ENCODE results near the gene UTP25.

Gene UTP25

DNA sequence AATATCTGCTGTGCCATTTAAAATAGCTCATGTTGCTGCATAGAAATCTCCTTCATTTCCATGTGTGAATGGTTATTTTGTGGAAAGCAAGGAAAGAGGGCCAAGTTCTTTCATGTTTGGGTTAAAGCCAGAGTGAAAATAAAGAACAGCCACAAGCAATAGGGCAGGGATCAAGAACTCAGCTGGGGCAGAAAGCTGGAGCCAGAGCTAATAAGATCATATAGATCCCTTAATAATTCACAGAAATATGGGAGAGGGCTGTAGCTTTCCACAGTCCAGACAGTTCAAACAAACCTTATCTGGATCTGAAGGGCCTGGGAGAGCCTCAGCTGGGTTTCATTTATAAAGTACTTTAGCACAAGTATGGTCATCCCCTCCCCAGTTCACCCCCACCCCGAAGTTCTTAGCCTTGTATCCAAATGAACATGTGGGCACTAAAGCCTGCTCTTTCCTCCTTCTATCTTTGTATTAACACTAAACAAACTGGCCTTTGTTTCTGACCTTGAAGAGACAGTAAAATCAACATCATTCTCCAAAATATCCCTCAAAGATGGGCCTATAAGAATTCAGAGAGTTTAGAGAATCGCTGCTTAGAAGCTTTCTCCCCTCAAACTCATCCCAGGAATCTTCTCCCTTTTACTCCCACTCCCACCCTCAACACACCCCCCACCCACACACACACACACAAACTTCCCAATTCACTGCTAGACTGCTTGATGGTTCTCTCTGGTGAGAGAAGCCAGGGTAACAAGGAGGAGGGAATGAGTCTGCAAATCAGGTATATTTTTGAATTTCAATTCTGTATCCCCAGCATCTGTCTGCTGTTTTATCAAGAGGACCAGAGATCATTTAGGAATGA lies 41.7 kb downstream of the UTP25 start:
- H2BK15ac ChIP-seq (replicated peaks; ENCODE audit: low read depth) = no peak overlapping the region
- no peaks in the 10 kb centered on the region for H3K4me1 ChIP-seq (ENCODE audit: control insufficient read depth, low read depth, low read length)
- no peaks in the 10 kb centered on the region for H3K36me3 ChIP-seq (ENCODE audit: control insufficient read depth, insufficient read depth, low read length)
- no peak overlapping the region for H4K8ac ChIP-seq (ENCODE audit: low read depth, low read length)
- no peak overlapping the region for H2AK5ac ChIP-seq (ENCODE audit: low read length)
- H3K4me2 ChIP-seq (ENCODE audit: low read length) = no peak overlapping the region
- H2BK120ac ChIP-seq (ENCODE audit: low read depth, low read length) = no peak overlapping the region
- H3K23ac ChIP-seq (ENCODE audit: low read length) = no peak overlapping the region
- no peaks in the 10 kb centered on the region for H3K79me1 ChIP-seq (ENCODE audit: low read length)
- H3K9ac ChIP-seq (ENCODE audit: low read length) = no peak overlapping the region
- H4K5ac ChIP-seq (ENCODE audit: low read length) = no peak overlapping the region
- H2BK5ac ChIP-seq (ENCODE audit: low read length) = no peak overlapping the region
- DNase-seq = no peak
- H3K27ac ChIP-seq (ENCODE audit: low read depth, low read length) = no peak overlapping the region
- no peak overlapping the region for H3K18ac ChIP-seq (ENCODE audit: low read length)
- H3K79me2 ChIP-seq (ENCODE audit: control insufficient read depth, insufficient read depth, low read length) = no peaks in the 10 kb centered on the region
- no peaks in the 10 kb centered on the region for H3K27me3 ChIP-seq (ENCODE audit: insufficient read depth, low read length, poor library complexity)
- no CpG with 5 or more reads among the region's 2 CpGs for WGBS (ENCODE audit: extremely low coverage, insufficient coverage, low lambda C conversion rate)
- H3K56ac ChIP-seq (ENCODE audit: low read length) = no peak overlapping the region
- H3K4me3 ChIP-seq (ENCODE audit: low read length) = no peak overlapping the region
- no peak overlapping the region for H3K4ac ChIP-seq (ENCODE audit: low read depth, low read length)

DNA sequence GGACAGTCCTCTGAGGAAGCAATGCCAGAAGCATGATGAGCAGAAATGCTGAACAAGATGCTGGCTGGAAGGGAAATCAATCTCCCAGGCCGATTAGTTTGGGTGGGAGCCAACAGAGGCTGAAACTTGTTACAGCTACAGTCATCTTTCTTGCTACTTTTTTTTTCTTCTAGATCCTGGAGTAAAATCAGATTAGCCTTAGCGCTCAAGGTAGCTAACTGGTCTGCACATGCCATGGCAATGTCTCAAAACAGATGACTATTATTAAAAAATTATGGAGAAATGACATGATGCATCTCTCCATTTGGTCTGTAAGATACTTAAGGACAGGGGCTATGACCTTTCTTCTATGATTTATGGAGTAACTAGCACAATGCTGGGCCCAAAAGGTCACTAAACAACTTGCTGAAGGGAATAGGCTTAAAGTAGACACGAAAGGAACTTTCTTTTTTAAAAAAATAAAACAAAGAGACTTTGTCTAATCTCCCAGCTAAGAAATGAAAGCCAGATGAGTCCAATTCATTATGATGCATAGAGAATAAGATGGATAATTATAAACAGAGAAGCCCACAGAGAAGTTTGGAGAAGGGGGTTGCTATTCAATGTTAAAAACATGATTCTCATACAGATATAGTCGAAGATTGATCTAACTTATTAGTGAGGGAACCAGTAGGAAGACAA lies 42.5 kb downstream of the UTP25 start:
- Histone ChIP-seq H4K5ac (ENCODE audit: low read length) (no peak overlapping the region), H3K36me3 (ENCODE audit: control insufficient read depth, insufficient read depth, low read length) (no peaks in the 10 kb centered on the region), H3K18ac (ENCODE audit: low read length) (no peak overlapping the region), H3K4me2 (ENCODE audit: low read length) (no peak overlapping the region), H2AK5ac (ENCODE audit: low read length) (no peak overlapping the region), H3K4me3 (ENCODE audit: low read length) (no peak overlapping the region), H3K4ac (ENCODE audit: low read depth, low read length) (no peak overlapping the region), H3K4me1 (ENCODE audit: control insufficient read depth, low read depth, low read length) (no peaks in the 10 kb centered on the region), H2BK15ac (replicated peaks; ENCODE audit: low read depth) (no peak overlapping the region), H3K79me2 (ENCODE audit: control insufficient read depth, insufficient read depth, low read length) (no peaks in the 10 kb centered on the region), H4K8ac (ENCODE audit: low read depth, low read length) (no peak overlapping the region), H3K23ac (ENCODE audit: low read length) (no peak overlapping the region), H2BK5ac (ENCODE audit: low read length) (no peak overlapping the region), H2BK120ac (ENCODE audit: low read depth, low read length) (no peak overlapping the region), H3K27ac (ENCODE audit: low read depth, low read length) (no peak overlapping the region), H3K27me3 (ENCODE audit: insufficient read depth, low read length, poor library complexity) (no peaks in the 10 kb centered on the region), H3K79me1 (ENCODE audit: low read length) (no peaks in the 10 kb centered on the region), H3K56ac (ENCODE audit: low read length) (no peak overlapping the region), H3K9ac (ENCODE audit: low read length) (no peak overlapping the region)
- no CpG with 5 or more reads among the region's 4 CpGs for WGBS (ENCODE audit: extremely low coverage, insufficient coverage, low lambda C conversion rate)
- DNase-seq = no peak

DNA sequence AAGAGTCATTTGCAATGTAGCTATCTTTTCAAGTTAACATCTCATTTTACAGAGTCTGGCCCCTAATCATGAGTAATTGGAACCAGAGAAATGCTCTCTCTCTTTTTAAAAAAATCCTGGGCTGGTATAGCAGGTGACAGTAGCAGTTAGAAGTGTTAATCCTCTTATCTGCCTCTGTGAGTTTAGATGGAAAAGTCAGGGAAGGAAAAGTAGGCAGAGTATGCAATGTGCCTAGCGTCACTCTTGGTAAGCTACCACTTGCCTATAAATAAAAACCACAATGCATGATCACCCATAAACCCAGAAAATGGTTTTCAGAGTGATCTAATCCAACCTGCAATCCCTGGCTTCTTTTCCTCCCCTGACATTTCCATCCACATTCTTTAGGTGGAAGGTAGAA lies 43.2 kb downstream of the UTP25 start:
- Histone ChIP-seq H2AK5ac (ENCODE audit: low read length) (no peak overlapping the region), H3K79me2 (ENCODE audit: control insufficient read depth, insufficient read depth, low read length) (no peaks in the 10 kb centered on the region), H2BK5ac (ENCODE audit: low read length) (no peak overlapping the region), H3K23ac (ENCODE audit: low read length) (no peak overlapping the region), H4K8ac (ENCODE audit: low read depth, low read length) (no peak overlapping the region), H3K56ac (ENCODE audit: low read length) (no peak overlapping the region), H3K27ac (ENCODE audit: low read depth, low read length) (no peak overlapping the region), H3K79me1 (ENCODE audit: low read length) (no peaks in the 10 kb centered on the region), H3K9ac (ENCODE audit: low read length) (no peak overlapping the region), H3K18ac (ENCODE audit: low read length) (no peak overlapping the region), H2BK15ac (replicated peaks; ENCODE audit: low read depth) (no peak overlapping the region), H2BK120ac (ENCODE audit: low read depth, low read length) (no peak overlapping the region), H3K4me2 (ENCODE audit: low read length) (no peak overlapping the region), H3K27me3 (ENCODE audit: insufficient read depth, low read length, poor library complexity) (no peaks in the 10 kb centered on the region), H3K36me3 (ENCODE audit: control insufficient read depth, insufficient read depth, low read length) (no peaks in the 10 kb centered on the region), H3K4ac (ENCODE audit: low read depth, low read length) (no peak overlapping the region), H3K4me1 (ENCODE audit: control insufficient read depth, low read depth, low read length) (no peaks in the 10 kb centered on the region), H3K4me3 (ENCODE audit: low read length) (no peak overlapping the region), H4K5ac (ENCODE audit: low read length) (no peak overlapping the region)
- DNase-seq = no peak
- no CpG with 5 or more reads among the region's 1 CpG for WGBS (ENCODE audit: extremely low coverage, insufficient coverage, low lambda C conversion rate)

GRCh38 chr1:209871430-209871829 lies 43.7 kb downstream of the UTP25 start:
- WGBS (ENCODE audit: extremely low coverage, insufficient coverage, low lambda C conversion rate) = no CpG with 5 or more reads among the region's 2 CpGs
- H4K5ac ChIP-seq (ENCODE audit: low read length) = no peak overlapping the region

DNA sequence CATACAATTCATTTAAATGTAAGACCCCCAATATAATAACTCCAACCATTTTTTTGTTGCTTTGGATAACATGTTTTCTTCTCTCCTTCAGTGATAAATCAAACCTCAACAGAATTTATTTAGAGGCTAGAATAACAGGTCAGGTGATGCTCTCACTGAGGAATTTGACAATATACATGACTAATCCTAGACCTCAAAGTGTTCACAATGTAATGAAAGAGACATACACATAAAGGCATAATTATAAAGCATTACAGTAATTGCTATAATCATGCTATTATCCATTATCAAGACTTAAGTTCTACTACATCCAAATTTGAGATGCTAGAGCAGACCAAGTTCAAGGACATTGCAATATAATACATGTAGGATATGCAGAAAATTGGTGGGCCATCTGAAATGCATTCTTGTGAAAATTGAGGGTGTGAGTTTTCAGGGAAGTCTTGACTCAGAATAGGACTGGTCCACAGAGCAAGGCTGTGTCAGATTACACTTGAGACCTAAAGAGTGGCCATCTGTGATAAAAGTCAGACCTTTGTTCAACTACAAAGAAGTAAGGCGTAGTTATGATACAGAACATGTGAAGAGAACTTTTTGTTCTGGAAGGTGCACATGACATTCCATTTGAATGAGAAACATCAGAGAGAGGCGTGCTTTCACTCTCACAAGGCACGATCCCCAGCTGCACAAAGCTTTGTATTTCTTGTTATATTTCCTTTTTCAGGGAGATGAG lies 45.5 kb downstream of the UTP25 start:
- H3K4ac ChIP-seq (ENCODE audit: low read depth, low read length) = no peak overlapping the region
- no peak overlapping the region for H4K5ac ChIP-seq (ENCODE audit: low read length)
- H3K4me3 ChIP-seq (ENCODE audit: low read length) = no peak overlapping the region
- no peak overlapping the region for H3K4me2 ChIP-seq (ENCODE audit: low read length)
- H3K23ac ChIP-seq (ENCODE audit: low read length) = no peak overlapping the region
- no CpG with 5 or more reads among the region's 3 CpGs for WGBS (ENCODE audit: extremely low coverage, insufficient coverage, low lambda C conversion rate)
- H3K79me2 ChIP-seq (ENCODE audit: control insufficient read depth, insufficient read depth, low read length) = no peaks in the 10 kb centered on the region
- no peak overlapping the region for H4K8ac ChIP-seq (ENCODE audit: low read depth, low read length)
- H3K27ac ChIP-seq (ENCODE audit: low read depth, low read length) = no peak overlapping the region
- H3K36me3 ChIP-seq (ENCODE audit: control insufficient read depth, insufficient read depth, low read length) = no peaks in the 10 kb centered on the region
- no peak overlapping the region for H3K18ac ChIP-seq (ENCODE audit: low read length)
- no peaks in the 10 kb centered on the region for H3K27me3 ChIP-seq (ENCODE audit: insufficient read depth, low read length, poor library complexity)
- no peak overlapping the region for H2AK5ac ChIP-seq (ENCODE audit: low read length)
- H3K4me1 ChIP-seq (ENCODE audit: control insufficient read depth, low read depth, low read length) = no peaks in the 10 kb centered on the region
- no peak overlapping the region for H2BK5ac ChIP-seq (ENCODE audit: low read length)
- H3K79me1 ChIP-seq (ENCODE audit: low read length) = no peaks in the 10 kb centered on the region
- no peak overlapping the region for H3K56ac ChIP-seq (ENCODE audit: low read length)
- DNase-seq = no peak
- no peak overlapping the region for H3K9ac ChIP-seq (ENCODE audit: low read length)
- no peak overlapping the region for H2BK15ac ChIP-seq (replicated peaks; ENCODE audit: low read depth)
- H2BK120ac ChIP-seq (ENCODE audit: low read depth, low read length) = no peak overlapping the region

More at GRCh38 chr1:209871430-209871829, 43.7 kb downstream of the UTP25 start:
- no peak overlapping the region for H3K56ac ChIP-seq (ENCODE audit: low read length)
- no peak overlapping the region for H2BK5ac ChIP-seq (ENCODE audit: low read length)
- H3K27me3 ChIP-seq (ENCODE audit: insufficient read depth, low read length, poor library complexity) = no peaks in the 10 kb centered on the region
- H3K27ac ChIP-seq (ENCODE audit: low read depth, low read length) = no peak overlapping the region
- no peak overlapping the region for H2BK15ac ChIP-seq (replicated peaks; ENCODE audit: low read depth)
- H3K23ac ChIP-seq (ENCODE audit: low read length) = no peak overlapping the region
- no peak overlapping the region for H3K4me3 ChIP-seq (ENCODE audit: low read length)
- H3K79me1 ChIP-seq (ENCODE audit: low read length) = no peaks in the 10 kb centered on the region
- no peaks in the 10 kb centered on the region for H3K36me3 ChIP-seq (ENCODE audit: control insufficient read depth, insufficient read depth, low read length)
- no peak overlapping the region for H3K4me2 ChIP-seq (ENCODE audit: low read length)
- H2BK120ac ChIP-seq (ENCODE audit: low read depth, low read length) = no peak overlapping the region
- H3K4ac ChIP-seq (ENCODE audit: low read depth, low read length) = no peak overlapping the region
- H3K79me2 ChIP-seq (ENCODE audit: control insufficient read depth, insufficient read depth, low read length) = no peaks in the 10 kb centered on the region
- H4K8ac ChIP-seq (ENCODE audit: low read depth, low read length) = no peak overlapping the region
- DNase-seq = no peak
- no peak overlapping the region for H3K9ac ChIP-seq (ENCODE audit: low read length)
- H3K4me1 ChIP-seq (ENCODE audit: control insufficient read depth, low read depth, low read length) = no peaks in the 10 kb centered on the region
- H2AK5ac ChIP-seq (ENCODE audit: low read length) = no peak overlapping the region
- no peak overlapping the region for H3K18ac ChIP-seq (ENCODE audit: low read length)
